GOT3 (cell line): Measurements from ENCODE around the gene SLC6A4.
"Not testable (repeated sequence)": the region's sequence is repeated elsewhere in the genome, so short reads cannot be mapped to it uniquely, and the experiment has no call there.

Source experiments
- DNase-seq: peaks from one replicate; lab custom pipeline; 2025; ENCODE audit warnings: mixed read lengths; lab: John Stamatoyannopoulos, UW

SLC6A4 gene

DNA sequence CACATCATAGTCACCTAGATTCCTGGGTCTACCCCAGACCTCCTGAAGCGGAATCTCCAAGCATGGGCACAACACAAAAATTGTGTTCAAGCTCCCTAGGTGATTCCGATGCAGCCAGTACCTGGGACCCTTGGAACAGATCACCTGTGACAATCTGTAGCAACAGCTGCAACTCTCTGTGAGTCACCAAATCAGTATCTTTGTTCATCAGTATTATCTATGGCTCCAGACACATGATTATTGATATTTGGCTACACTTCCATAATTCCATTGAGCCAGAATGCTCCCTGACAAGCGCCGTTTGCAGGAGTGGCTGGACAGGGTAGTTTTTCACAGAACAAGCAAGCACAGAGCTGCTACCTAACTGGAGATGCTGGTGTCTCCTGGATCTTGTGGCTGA lies 16.2 kb downstream of the SLC6A4 start:
- DNase-seq: no peak

DNA sequence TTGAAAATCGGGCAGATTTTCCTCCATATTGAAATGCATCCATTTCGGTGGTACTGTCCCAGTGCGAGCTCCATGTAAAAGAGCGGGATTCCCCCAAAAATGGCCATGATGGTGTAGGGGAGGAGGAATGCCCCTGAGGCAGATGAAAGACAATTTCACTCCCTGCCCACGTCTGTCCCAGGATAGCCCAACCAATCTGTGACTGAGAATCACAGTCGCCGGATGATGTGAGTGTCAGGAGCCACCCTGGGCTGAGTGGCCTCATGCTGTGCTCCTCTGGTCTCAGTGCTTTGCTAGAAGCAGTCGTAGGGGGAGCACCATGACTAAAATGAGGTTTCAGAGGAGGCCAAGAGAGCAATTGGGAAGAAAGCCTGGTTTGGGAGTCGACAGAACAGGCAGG lies 16.7 kb downstream of the SLC6A4 start:
- no peak for DNase-seq

- no peak for DNase-seq
These were observed 17.7 kb downstream of the SLC6A4 start for GRCh38 chr17:30217746-30218245.

- DNase-seq: no peak
These were observed 18.4 kb downstream of the SLC6A4 start for GRCh38 chr17:30217054-30217453.

GRCh38 chr17:30212750-30213149 lies 22.7 kb downstream of the SLC6A4 start:
- DNase-seq: no peak

DNA sequence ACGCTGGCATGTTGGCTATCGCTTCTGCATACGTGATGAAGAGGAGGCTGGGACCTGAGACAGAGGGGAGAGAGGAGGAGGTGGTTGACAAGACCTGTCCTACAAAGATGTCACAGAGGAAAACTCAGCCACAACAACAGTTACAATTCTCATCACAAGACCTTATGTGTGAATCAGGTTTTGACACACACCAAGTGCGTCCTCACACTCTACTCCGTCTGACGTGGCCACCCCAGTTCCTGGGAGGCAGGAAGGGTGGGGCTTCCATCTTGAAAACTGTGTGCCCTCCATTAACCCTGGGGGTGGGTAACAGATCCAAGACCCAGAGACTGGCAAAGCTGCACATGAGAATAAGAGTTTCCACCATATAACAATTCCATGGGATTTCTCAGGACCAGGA lies 24.1 kb downstream of the SLC6A4 start:
- no peak for DNase-seq

GRCh38 chr17:30210901-30211300 lies 24.6 kb downstream of the SLC6A4 start:
- no peak for DNase-seq

- DNase-seq: no peak
These were observed 25.1 kb downstream of the SLC6A4 start for GRCh38 chr17:30210366-30210765.

DNA sequence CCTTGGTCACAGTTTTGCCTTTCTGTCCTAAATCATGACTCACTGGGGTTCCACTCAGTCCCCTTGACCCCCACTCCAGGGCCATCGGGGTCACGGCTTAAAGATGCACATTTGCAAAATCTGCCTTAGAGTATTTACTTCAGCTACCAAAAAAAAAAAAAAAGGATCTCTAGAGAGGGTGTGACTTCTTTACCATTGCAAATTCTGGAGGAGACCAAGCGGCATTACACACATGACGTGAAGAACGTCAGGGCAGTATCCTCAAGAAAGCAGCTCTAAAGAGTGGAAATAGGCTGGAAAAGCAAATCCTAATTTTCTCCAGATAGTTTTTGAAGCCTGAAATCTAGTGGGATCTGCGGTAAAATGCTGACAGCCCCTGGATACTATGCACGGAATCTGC lies 25.6 kb downstream of the SLC6A4 start:
- no peak for DNase-seq

- DNase-seq: no peak
These were observed 27.3 kb downstream of the SLC6A4 start for GRCh38 chr17:30208214-30208613.

- no peak for DNase-seq
These were observed 27.8 kb downstream of the SLC6A4 start for GRCh38 chr17:30207655-30208054.

- DNase-seq: no peak
These were observed 32.0 kb downstream of the SLC6A4 start for GRCh38 chr17:30203471-30203981.

DNA sequence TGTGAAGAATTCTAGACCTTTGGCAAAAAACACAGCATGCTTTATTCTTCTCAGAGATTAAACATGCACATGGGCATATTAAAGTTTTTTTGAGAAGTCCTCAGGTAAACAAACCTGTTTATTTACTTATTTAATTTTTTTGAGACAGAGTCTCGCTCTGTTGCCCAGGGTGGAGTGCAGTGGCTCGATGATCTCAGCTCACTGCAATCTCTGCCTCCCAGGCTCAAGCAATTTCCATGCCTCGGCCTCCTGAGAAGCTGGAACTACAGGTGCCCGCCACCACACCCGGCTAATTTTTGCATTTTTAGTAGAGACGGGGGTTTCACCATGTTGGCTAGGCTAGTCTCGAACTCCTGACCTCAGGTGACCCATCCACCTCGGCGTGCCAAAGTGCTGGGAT lies 34.8 kb downstream of the SLC6A4 start:
- DNase-seq: not testable (repeated sequence)

DNA sequence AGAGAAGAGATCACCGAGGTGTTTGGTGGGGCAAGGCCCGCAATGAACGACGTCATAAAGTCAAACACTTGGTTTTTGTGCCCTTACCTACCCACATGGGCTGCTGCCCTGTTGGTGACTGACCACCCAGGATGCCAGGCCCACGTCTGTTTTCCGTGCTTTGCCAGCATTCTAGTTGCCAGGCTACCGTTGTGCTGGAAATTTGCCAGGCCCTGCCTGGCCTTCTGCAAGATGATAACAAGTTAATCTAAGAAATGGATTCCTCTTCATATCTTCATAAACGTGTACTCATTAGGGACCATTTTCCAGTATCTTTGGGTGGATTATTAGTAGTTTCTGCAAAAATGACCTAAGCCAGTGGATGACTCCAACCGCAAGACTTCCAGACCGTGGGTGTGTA lies 35.4 kb downstream of the SLC6A4 start:
- DNase-seq: no peak

- DNase-seq: no peak
These were observed 35.9 kb downstream of the SLC6A4 start for GRCh38 chr17:30199600-30199999.

- no peak for DNase-seq
These were observed 38.1 kb downstream of the SLC6A4 start for GRCh38 chr17:30197416-30197815.

DNA sequence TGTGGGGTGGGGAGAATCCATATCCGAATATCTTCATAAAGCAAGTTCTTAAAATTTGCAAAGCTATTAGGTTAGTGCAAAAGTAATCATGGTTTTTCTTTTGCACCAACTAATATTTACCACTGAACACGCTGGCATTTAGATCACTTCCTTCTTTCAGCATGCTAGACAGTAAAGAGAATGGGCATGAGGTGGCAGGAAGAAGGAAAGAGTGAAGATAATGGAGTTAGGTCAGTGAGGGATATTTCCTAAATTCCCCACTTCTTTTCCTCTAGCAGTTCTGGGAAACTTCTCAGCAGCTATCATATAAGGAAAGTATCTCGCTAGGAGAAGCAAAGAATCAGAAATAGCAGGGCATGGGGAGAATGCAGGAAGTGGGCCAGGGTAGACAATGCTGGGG lies 39.0 kb downstream of the SLC6A4 start:
- no peak for DNase-seq

GRCh38 chr17:30191072-30191471 lies 44.4 kb downstream of the SLC6A4 start:
- DNase-seq: no peak

GRCh38 chr17:30188211-30188939 lies 47.1 kb downstream of the SLC6A4 start:
- DNase-seq: no peak

- DNase-seq: no peak
These were observed 47.9 kb downstream of the SLC6A4 start for GRCh38 chr17:30187573-30187972.

- no peak for DNase-seq
These were observed 48.7 kb downstream of the SLC6A4 start for GRCh38 chr17:30186761-30187160.

DNA sequence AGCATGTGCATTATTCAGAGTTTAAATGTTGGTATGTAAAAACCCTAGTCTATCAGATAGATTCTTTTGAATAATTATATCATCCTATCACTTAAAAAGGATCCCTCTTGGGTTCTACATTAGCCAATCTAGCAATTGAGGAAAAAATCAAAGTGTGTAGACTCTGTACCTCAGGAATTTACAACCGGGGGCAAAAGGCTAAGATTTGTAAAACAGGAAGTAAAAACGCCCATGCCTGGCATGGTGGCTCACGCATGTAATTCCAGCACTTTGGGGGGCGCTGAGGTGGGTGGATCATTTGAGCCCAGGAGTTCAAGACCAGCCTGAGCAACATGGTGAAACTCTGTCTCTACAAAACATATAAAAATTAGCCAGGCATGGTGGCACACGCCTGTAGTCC lies 58.6 kb downstream of the SLC6A4 start:
- DNase-seq: no peak

DNA sequence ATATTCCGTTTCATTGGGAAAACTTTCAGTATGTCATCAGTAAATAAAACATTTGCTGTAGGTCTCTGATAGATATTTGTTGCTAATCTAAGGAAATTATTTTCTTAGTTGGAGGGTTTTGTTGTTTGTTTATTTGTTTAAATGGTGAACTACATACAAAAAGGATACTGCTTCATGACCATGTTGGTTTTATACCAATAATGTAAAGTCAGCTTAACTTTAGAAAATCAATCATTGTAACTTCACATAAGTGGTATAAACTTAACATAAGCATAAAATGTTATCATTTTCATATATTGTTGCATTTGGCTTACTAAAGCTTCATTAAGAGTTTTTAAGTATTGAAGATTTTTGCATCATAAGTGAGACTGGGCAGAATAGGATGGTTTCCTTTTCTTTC lies 60.9 kb downstream of the SLC6A4 start:
- no peak for DNase-seq

DNA sequence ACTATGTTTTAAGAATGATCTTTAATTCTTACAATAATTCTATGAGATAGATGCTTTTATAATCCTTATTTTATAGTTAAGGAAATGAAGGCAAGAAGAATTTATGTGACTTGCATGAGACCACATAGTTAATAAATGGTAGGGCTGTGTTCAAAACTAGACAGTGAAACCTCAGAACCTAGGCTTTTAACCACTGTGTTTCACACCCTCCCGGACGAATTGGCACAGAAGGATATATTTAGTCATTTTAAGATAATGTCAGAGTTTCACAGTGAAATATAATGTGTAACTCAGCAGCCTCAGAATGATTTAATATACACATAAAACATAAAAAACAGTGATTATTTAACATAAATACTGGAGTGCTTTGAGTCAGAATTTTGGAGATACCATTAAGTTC lies 61.8 kb downstream of the SLC6A4 start:
- DNase-seq: no peak
